Forelimb muscle (tissue), 1 donor: Measurements from ENCODE around the gene KCNH3. TPM values are rescaled to one million over a fixed set of nuclear protein-coding genes. Genes with fewer than 3 reads are reported as not detected.
"Not testable (repeated sequence)": the region's sequence is repeated elsewhere in the genome, so short reads cannot be mapped to it uniquely, and the experiment has no call there.

ENCODE experiments used
- DNase-seq: peaks from one replicate; pipeline ENCODE4 v3.0.0-alpha.2; 2013; ENCODE audit warnings: low read depth
- polyA plus RNA-seq: library from polyadenylated mRNA; unstranded; fragments of 120-200 nt; gene quantifications from one replicate; pipeline ENCODE4 v1.2.1, GENCODE V29; 2013; ENCODE audit not compliant: insufficient read length

The KCNH3 gene
- polyA plus RNA-seq, 1 donor: 1.7 TPM

DNA sequence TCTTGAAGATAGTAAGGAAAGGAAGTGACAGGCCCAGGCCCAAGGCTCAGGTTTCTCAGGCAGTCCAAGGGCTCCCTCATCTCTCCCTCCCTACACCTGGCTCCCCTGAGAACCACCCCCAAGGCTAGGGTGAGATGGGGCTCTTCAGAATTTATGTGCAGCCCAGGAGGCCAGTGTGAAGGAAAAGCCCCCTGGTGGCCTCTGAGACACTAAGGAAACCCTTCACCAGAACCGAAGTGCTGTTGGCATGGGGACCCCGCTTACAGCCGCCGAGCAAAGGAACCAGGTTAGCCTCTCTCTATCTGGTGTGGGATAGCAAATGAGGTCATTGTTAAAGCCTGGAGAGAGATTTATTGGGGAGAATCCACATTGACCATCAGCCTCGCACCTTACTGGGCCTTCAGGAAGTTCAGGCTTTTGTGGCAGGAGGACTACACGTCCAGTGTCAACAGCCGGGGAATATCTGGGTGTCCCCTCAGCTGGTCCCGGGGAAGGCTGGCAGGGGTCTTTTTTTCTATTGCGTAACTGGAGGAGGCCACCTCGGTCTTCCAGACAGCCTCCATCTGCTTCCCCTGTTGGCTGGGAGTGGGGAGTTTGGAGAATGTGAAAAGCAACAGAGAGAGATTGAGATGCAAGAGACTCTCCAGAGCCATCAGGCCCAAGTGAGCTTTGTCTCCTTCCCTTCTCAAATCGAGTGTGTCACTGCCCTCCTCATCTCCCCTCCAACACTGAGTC, 48.5 kb downstream of the KCNH3 start:
- DNase-seq: no peak

GRCh38 chr12:49588281-49588680, 49.5 kb downstream of the KCNH3 start:
- DNase-seq: no peak

GRCh38 chr12:49588721-49589516, 50.1 kb downstream of the KCNH3 start:
- DNase-seq: no peak

DNA sequence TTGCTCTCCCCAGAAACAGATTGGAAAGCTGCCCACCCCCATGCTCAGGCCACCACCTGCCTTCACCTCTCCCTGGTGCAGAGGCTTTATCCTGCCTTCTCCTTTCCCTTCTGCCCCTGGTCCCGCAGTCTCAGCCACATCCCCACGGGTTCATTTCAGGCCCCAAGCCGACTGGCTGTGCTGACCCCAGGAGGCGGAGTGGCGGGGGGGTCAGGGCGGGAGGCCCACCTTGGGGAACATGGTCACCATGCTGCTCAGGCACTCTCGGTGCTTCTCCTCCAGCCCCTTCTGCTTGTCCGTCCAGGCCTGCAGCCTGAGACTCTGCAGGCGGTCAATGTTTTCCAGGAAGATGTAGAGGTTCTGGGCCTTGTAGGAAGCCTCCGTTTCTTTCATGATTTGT, 59.7 kb downstream of the KCNH3 start:
- DNase-seq: no peak

DNA sequence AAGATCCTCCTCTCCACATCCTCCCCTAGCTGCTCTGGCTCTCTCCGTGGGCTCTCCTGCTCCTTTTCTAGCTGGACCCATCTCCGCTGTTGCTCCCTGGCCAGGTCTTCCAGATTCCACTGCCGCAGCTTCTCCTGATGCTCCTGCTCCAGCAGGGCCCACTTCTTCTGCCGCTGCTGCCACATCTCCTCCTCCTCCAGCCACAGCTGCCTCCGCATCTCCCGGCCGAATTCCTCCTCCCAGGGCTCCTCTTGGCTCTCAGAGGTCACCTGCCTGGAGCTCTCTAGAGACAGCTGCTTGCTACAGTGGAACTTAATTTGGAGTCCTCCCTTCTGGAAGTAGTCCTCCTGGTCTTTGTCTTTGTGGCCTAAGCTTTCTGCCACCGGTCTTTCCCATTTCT, 61.1 kb downstream of the KCNH3 start:
- no peak for DNase-seq

- DNase-seq: no peak
These were observed 64.9 kb downstream of the KCNH3 start for GRCh38 chr12:49603721-49604120.

DNA sequence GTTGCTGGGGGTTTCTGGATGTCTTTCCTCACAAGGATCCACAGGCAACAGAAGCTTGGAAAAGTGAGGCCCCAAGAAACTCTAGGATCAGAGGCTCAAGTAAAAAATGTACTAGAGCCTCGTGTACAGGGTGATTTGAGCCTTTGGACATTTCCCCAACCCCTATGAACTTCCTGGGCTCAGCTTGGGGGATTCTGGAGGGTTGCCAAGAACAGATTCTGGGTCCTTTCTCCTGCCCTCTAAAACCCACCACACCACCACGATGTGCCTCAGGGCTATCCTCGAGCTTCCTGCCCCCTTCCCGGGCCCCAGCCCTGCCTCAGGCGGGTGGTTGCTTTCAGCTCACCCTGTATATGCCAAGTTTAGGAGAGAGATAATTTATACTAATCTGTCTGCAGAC, 66.0 kb downstream of the KCNH3 start:
- DNase-seq: no peak

DNA sequence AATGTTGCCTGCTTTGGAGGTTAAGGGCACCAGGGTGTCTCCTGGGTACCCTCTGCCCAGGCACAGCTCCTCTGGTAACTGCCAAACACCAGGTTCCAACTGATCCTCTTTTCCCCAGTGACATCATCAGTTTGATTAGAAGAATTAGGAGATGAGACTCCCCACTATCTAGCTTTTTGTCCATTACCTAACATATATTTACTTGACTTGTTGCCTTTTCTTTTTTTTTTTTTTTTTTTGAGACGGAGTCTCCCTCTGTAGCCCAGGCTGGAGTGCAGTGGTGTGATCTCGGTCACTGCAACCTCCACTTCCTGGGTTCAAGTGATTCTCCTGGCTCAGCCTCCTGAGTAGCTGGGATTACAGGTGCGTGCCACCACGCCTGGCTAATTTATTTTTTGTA, 66.7 kb downstream of the KCNH3 start, which contains the start of gene FAM186B:
Gene FAM186B (minus strand): TSS at position 101 of the 400 bp plus-strand sequence. CDS start 162 bp downstream, outside the sequence.
- DNase-seq: not testable (repeated sequence)

Other genes with a start within 250 kb of the KCNH3 start
- 1.7 TPM for gene PRPH, start 243.9 kb upstream of the KCNH3 start, polyA plus RNA-seq
- gene TROAP, start 215.8 kb upstream of the KCNH3 start, polyA plus RNA-seq: 11.4 TPM
- 0.06 TPM for gene C1QL4, start 201.8 kb upstream of the KCNH3 start, polyA plus RNA-seq
- gene DNAJC22, start 192.1 kb upstream of the KCNH3 start, polyA plus RNA-seq: 0.09 TPM
- 29.4 TPM for gene SPATS2, start 171.6 kb upstream of the KCNH3 start, polyA plus RNA-seq
- gene MCRS1, start 29.1 kb downstream of the KCNH3 start, polyA plus RNA-seq: 57.4 TPM
- 1.8 TPM for gene FAM186B, start 66.6 kb downstream of the KCNH3 start, polyA plus RNA-seq
- gene PRPF40B, start 84.5 kb downstream of the KCNH3 start, polyA plus RNA-seq: 13.6 TPM
- 22.2 TPM for gene FMNL3, start 168.4 kb downstream of the KCNH3 start, polyA plus RNA-seq
- 241 TPM for gene TMBIM6, start 202.5 kb downstream of the KCNH3 start, polyA plus RNA-seq